H9 (cell line): ENCODE results near the gene RUSF1. TPM values are rescaled to one million over a fixed set of nuclear protein-coding genes. Genes with fewer than 3 reads are reported as not detected.

ENCODE experiments used
- DNase-seq: peaks from one replicate; pipeline ENCODE4 v3.0.0-alpha.2; 2017
- H2AFZ ChIP-seq: one replicate; pipeline ENCODE4 v1.6.1; 2013; ENCODE audit warnings: mild to moderate bottlenecking, low read length, control low read depth, moderate library complexity
- H2AK5ac ChIP-seq: 2 replicates; pipeline ENCODE4 v1.6.1; 2013; ENCODE audit warnings: low read length, control low read depth, mixed read lengths; ENCODE audit not compliant: insufficient read length
- H2BK120ac ChIP-seq: one replicate; pipeline ENCODE4 v1.6.1; 2013; ENCODE audit warnings: low read depth, mild to moderate bottlenecking, low read length, control low read depth, inconsistent platforms; ENCODE audit not compliant: poor library complexity, severe bottlenecking
- H2BK12ac ChIP-seq: 2 replicates; pipeline ENCODE4 v1.6.1; 2013; ENCODE audit warnings: low read length, control low read depth, mixed read lengths, low read depth; ENCODE audit not compliant: insufficient read length
- H2BK15ac ChIP-seq: 2 replicates; pipeline ENCODE4 v1.6.1; 2013; ENCODE audit warnings: low read depth, low read length, control low read depth
- H2BK20ac ChIP-seq: one replicate; pipeline ENCODE4 v1.6.1; 2013; ENCODE audit warnings: low read depth, mild to moderate bottlenecking, low read length, control low read depth, inconsistent platforms; ENCODE audit not compliant: poor library complexity, severe bottlenecking
- H2BK5ac ChIP-seq: 2 replicates; pipeline ENCODE4 v1.6.1; 2013; ENCODE audit warnings: low read length, control low read depth, mixed read lengths; ENCODE audit not compliant: insufficient read length
- H3K14ac ChIP-seq: 2 replicates; pipeline ENCODE4 v1.6.1; 2013; ENCODE audit warnings: low read length, control low read depth; ENCODE audit not compliant: insufficient read depth
- H3K18ac ChIP-seq: 2 replicates; pipeline ENCODE4 v1.6.1; 2013; ENCODE audit warnings: low read depth, mild to moderate bottlenecking, mixed read lengths, low read length, control low read depth; ENCODE audit not compliant: insufficient read length
- H3K23ac ChIP-seq: 2 replicates; pipeline ENCODE4 v1.6.1; 2013; ENCODE audit warnings: low read length, control low read depth, mixed read lengths, low read depth; ENCODE audit not compliant: insufficient read length
- H3K23me2 ChIP-seq: 2 replicates; pipeline ENCODE4 v1.6.1; 2013; ENCODE audit warnings: low read depth, mild to moderate bottlenecking, mixed read lengths, low read length, control low read depth; ENCODE audit not compliant: insufficient read length, poor library complexity, severe bottlenecking
- H3K27ac ChIP-seq: 2 replicates; pipeline ENCODE4 v1.5.1; 2013; ENCODE audit warnings: low read length, control low read depth, mixed read lengths, low read depth; ENCODE audit not compliant: insufficient read length
- H3K27me3 ChIP-seq: 2 replicates; pipeline ENCODE4 v1.6.1; 2013; ENCODE audit warnings: low read length, control low read depth, inconsistent platforms; ENCODE audit not compliant: insufficient read depth
- H3K4ac ChIP-seq: 2 replicates; pipeline ENCODE4 v1.6.1; 2013; ENCODE audit warnings: low read depth, mild to moderate bottlenecking, control low read depth, inconsistent platforms, low read length, moderate library complexity
- H3K4me1 ChIP-seq: 2 replicates; pipeline ENCODE4 v1.6.1; 2013; ENCODE audit warnings: low read length, control low read depth, inconsistent platforms; ENCODE audit not compliant: insufficient read depth
- H3K4me2 ChIP-seq: 2 replicates; pipeline ENCODE4 v1.6.1; 2013; ENCODE audit warnings: low read length, control low read depth, mixed read lengths; ENCODE audit not compliant: insufficient read length, insufficient read depth
- H3K56ac ChIP-seq: 2 replicates; pipeline ENCODE4 v1.6.1; 2013; ENCODE audit warnings: low read depth, mild to moderate bottlenecking, mixed read lengths, low read length, control low read depth; ENCODE audit not compliant: insufficient read length
- H3K79me1 ChIP-seq: 2 replicates; pipeline ENCODE4 v1.6.1; 2013; ENCODE audit warnings: low read depth, mild to moderate bottlenecking, moderate library complexity, low read length, control low read depth, inconsistent platforms; ENCODE audit not compliant: insufficient read depth, poor library complexity, severe bottlenecking
- H3K79me2 ChIP-seq: 2 replicates; pipeline ENCODE4 v1.6.1; 2013; ENCODE audit warnings: low read length, control low read depth, inconsistent platforms; ENCODE audit not compliant: insufficient read depth
- H3K9ac ChIP-seq: 2 replicates; pipeline ENCODE4 v1.6.1; 2013; ENCODE audit warnings: low read length, control low read depth, mixed read lengths; ENCODE audit not compliant: insufficient read length; ENCODE audit errors: extremely low read depth
- H3K9me3 ChIP-seq: one replicate; pipeline ENCODE4 v1.6.1; 2013; ENCODE audit warnings: low read depth, low read length, inconsistent platforms; ENCODE audit not compliant: control insufficient read depth
- H3T11ph ChIP-seq: one replicate; pipeline ENCODE4 v1.6.1; 2013; ENCODE audit warnings: mild to moderate bottlenecking, low read length, control low read depth, inconsistent platforms
- H4K20me1 ChIP-seq: one replicate; pipeline ENCODE4 v1.6.1; 2013; ENCODE audit not compliant: control insufficient read depth, insufficient read length, insufficient read depth
- H4K5ac ChIP-seq: 2 replicates; pipeline ENCODE4 v1.6.1; 2013; ENCODE audit warnings: low read depth, mild to moderate bottlenecking, mixed read lengths, low read length, control low read depth; ENCODE audit not compliant: insufficient read length
- H4K8ac ChIP-seq: replicated peaks from 2 replicates; pipeline ENCODE4 v1.6.1; 2013; ENCODE audit warnings: low read length, control low read depth, mixed read lengths, low read depth; ENCODE audit not compliant: insufficient read length
- H4K91ac ChIP-seq: 2 replicates; pipeline ENCODE4 v1.6.1; 2013; ENCODE audit warnings: low read depth, mild to moderate bottlenecking, moderate library complexity, mixed read lengths, low read length, control low read depth; ENCODE audit not compliant: insufficient read length
- H3K27ac Mint-ChIP-seq, 3 experiments: 2 replicates in 2 of 3; 3 replicates in 1 of 3; pipeline ENCODE4 v1.8.0; 2020 to 2021; ENCODE audit warnings: mixed read lengths in 3 of 3, mild to moderate bottlenecking in 1 of 3, moderate library complexity in 1 of 3
- H3K27me3 Mint-ChIP-seq: 2 replicates; pipeline ENCODE4 v1.8.0; 2021; ENCODE audit warnings: low read depth, mild to moderate bottlenecking, moderate library complexity, mixed read lengths
- H3K36me3 Mint-ChIP-seq, 3 experiments: 2 replicates in 2 of 3; 3 replicates in 1 of 3; pipeline ENCODE4 v1.8.0; 2020 to 2021; ENCODE audit warnings: low read depth in 3 of 3, mixed read lengths in 3 of 3; ENCODE audit not compliant: insufficient read depth in 1 of 3
- H3K4me1 Mint-ChIP-seq, 2 experiments: 2 replicates each; pipeline ENCODE4 v1.8.0; 2020; ENCODE audit warnings: mixed read lengths in 2 of 2
- H3K4me3 Mint-ChIP-seq, 2 experiments: 2 replicates in 1 of 2; 3 replicates in 1 of 2; pipeline ENCODE4 v1.8.0; 2020 to 2021; ENCODE audit warnings: mild to moderate bottlenecking in 2 of 2, mixed read lengths in 2 of 2, moderate library complexity in 1 of 2
- H3K9me3 Mint-ChIP-seq, 2 experiments: 2 replicates in 1 of 2; 3 replicates in 1 of 2; pipeline ENCODE4 v1.8.0; 2020; ENCODE audit warnings: mild to moderate bottlenecking in 2 of 2, mixed read lengths in 2 of 2, moderate library complexity in 1 of 2
- WGBS: extraction: QIAGEN DNeasy Blood & Tissue Kit; methylation state at CpG from one replicate; pipeline ENCODE4 v1.1.7; 2013; ENCODE audit warnings: missing lambda C conversion rate, low lambda C conversion rate, mixed read lengths; ENCODE audit not compliant: insufficient read length; ENCODE audit errors: extremely low coverage; 5-methylcytosine and 5-hydroxymethylcytosine counted together
- total RNA-seq: library from RNA; stranded (reverse); gene quantifications from 2 replicates; pipeline ENCODE4 v1.2.1, GENCODE V29; 2021
- TF ChIP-seq, protein P1 (sequence below): fragments of 200-600 bp; sonication (generic); conservative IDR thresholded peaks from 3 replicates; pipeline ENCODE4 v1.8.0; 2021; ENCODE audit warnings: antibody characterized with exemption, mild to moderate bottlenecking

The RUSF1 gene
- total RNA-seq, 1 experiment from 2014 or later = 33.4 TPM

DNA sequence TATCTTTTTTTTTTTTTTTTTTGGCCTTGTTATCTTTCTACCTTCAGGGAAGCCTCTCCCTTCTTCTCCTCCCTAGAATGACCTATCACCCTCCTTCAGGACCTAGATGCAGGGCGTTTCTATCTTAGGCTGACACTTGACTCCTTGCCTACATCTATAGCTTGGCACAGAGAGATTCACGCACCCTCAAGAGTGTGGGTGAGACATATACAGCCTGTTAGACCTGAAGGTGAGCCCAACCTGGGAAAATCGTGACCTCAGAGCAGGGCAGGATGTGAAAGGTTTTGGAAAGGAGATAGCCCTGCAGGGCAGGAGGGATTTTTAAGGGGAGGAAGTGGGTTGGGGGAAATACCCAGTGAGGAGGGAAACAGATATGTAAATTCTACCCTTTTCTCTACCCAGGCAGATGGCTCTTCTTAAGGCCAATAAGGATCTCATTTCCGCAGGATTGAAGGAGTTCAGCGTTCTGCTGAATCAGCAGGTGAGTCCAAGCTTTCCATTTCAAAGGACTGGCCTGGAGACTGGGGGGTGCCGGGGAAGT, 19.6 kb upstream of the RUSF1 start, which contains the start of gene AHSP:
Gene AHSP, plus strand, starts transcription at position 167 of the 541 bp plus-strand sequence. Its CDS starts 240 bp downstream, at position 407.
- H3K4me1 ChIP-seq = peaks cover 9% of the 10 kb centered on the region; the same call in 1 of the 2 replicates
- no peak within 1 kb of the TSS for H2AFZ ChIP-seq
- no peak within 1 kb of the TSS for H3K56ac ChIP-seq
- H3K9me3 ChIP-seq = no peaks in the 10 kb centered on the region
- no peak within 1 kb of the TSS for H3K18ac ChIP-seq
- no peaks in the 10 kb centered on the region for H4K20me1 ChIP-seq
- H2BK20ac ChIP-seq = no peak within 1 kb of the TSS
- no peak within 1 kb of the TSS for H2BK12ac ChIP-seq
- no peak within 1 kb of the TSS for H2BK15ac ChIP-seq
- Mint-ChIP-seq H3K4me3 (peak within 1 kb of the TSS; percentile 64 to 83), H3K4me1 (peaks cover 21 to 28% of the 10 kb centered on the region in 2 experiments), H3K36me3 (no peaks in the 10 kb centered on the region; a peak in 1 of 7 replicates), H3K27ac (peak within 1 kb of the TSS in 1 of 3 experiments; percentile 74; a peak in 4 of 7 replicates), H3K27me3 (peaks cover 25% of the 10 kb centered on the region), H3K9me3 (no peaks in the 10 kb centered on the region; a peak in 1 of 5 replicates)
- peak within 1 kb of the TSS; percentile 28; the same call in 1 of the 2 replicates for H3K14ac ChIP-seq
- no peaks in the 10 kb centered on the region for H3K79me1 ChIP-seq
- DNase-seq = peak; percentile 35
- H3K4ac ChIP-seq = no peak within 1 kb of the TSS
- H2BK120ac ChIP-seq = no peak within 1 kb of the TSS
- H4K91ac ChIP-seq = no peak within 1 kb of the TSS
- H2BK5ac ChIP-seq = no peak within 1 kb of the TSS
- no peak within 1 kb of the TSS for H3K23ac ChIP-seq
- H3K27ac ChIP-seq = peak within 1 kb of the TSS; percentile 28
- H3T11ph ChIP-seq = no peak within 1 kb of the TSS
- H3K23me2 ChIP-seq = peaks cover 18% of the 10 kb centered on the region
- no CpG with 5 or more reads among the region's 6 CpGs for WGBS
- H3K9ac ChIP-seq = no peak within 1 kb of the TSS
- no peak within 1 kb of the TSS for H2AK5ac ChIP-seq
- TF ChIP-seq, protein P1, sequence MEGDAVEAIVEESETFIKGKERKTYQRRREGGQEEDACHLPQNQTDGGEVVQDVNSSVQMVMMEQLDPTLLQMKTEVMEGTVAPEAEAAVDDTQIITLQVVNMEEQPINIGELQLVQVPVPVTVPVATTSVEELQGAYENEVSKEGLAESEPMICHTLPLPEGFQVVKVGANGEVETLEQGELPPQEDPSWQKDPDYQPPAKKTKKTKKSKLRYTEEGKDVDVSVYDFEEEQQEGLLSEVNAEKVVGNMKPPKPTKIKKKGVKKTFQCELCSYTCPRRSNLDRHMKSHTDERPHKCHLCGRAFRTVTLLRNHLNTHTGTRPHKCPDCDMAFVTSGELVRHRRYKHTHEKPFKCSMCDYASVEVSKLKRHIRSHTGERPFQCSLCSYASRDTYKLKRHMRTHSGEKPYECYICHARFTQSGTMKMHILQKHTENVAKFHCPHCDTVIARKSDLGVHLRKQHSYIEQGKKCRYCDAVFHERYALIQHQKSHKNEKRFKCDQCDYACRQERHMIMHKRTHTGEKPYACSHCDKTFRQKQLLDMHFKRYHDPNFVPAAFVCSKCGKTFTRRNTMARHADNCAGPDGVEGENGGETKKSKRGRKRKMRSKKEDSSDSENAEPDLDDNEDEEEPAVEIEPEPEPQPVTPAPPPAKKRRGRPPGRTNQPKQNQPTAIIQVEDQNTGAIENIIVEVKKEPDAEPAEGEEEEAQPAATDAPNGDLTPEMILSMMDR = no peak
- H3K79me2 ChIP-seq = no peaks in the 10 kb centered on the region
- H3K4me2 ChIP-seq = peak within 1 kb of the TSS; percentile 79
- H4K5ac ChIP-seq = no peak within 1 kb of the TSS
- H3K27me3 ChIP-seq = peaks cover 10% of the 10 kb centered on the region; the same call in 1 of the 2 replicates
- H4K8ac ChIP-seq = no peak within 1 kb of the TSS
